ENCODE measurements around the gene CHST7. TPM values are rescaled to one million over a fixed set of nuclear protein-coding genes. Genes with fewer than 3 reads are reported as not detected.

The CHST7 gene
- polyA plus RNA-seq, 2 donors: 0.43 to 1.4 TPM

DNA sequence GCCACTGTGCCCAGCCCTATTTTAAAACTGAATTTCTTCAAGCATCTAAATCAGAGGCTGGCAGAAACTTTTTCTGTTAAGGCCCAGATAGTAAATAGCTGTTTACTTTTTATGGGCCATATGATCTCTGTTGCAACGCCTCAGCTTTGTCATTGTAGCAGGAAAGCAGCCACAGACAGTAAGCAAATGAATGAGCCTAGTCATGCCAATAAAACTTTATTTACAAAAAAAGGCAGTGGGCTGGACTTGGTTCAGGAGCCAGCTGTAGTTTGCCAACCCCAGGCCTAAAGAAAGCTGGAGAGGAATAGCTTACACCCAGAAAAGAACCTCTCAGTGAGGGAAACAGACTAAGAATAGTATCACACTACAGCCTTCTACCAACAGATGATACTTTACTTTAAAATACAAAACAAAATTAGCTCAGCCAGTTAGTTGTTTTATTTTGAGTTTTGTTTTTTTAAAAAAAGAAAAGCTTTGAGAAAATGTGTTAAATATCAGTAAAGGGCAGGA is 25.5 kb downstream of the CHST7 start:
- H3K27ac ChIP-seq (ENCODE audit: low read depth in 2 of 2, low read length in 1 of 2): no peak overlapping the region

DNA sequence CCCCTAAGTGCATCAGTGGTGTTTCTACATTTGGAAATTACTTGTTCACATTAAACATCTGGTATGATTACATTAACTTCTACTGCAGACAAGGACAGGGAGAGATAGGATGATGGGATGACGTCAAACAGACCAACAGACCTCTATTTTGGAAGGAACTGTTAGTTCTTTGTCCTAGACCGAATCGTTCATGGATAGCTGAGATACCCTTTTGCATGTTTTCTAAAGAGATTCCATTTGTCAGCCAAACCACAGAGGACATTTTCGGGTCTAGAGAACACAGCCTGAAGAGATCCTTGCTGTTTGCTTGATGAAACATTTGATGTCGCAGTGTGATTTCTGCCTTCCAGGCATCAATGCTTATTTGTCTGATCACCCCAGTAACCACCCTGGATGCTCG is 27.7 kb downstream of the CHST7 start:
- no peak overlapping the region for H3K27ac ChIP-seq (ENCODE audit: low read depth in 2 of 2, low read length in 1 of 2)

More for the DNA sequence above, 25.5 kb downstream of the CHST7 start:
- Histone ChIP-seq H3K27me3 (ENCODE audit: control insufficient read depth in 1 of 2, insufficient read depth in 2 of 2, low read length in 2 of 2) (no peaks in the 10 kb centered on the region), H3K9me3 (ENCODE audit: control insufficient read depth in 2 of 2, insufficient read depth in 1 of 2, low read depth in 1 of 2, low read length in 1 of 2) (no peaks in the 10 kb centered on the region), H3K4me3 (ENCODE audit: low read depth in 1 of 2, low read length in 2 of 2) (no peak overlapping the region), H3K4me1 (ENCODE audit: control insufficient read depth in 2 of 2, insufficient read depth in 2 of 2, low read length in 1 of 2) (no peaks in the 10 kb centered on the region), H3K36me3 (ENCODE audit: control insufficient read depth in 2 of 2, insufficient read depth in 2 of 2, low read length in 1 of 2) (no peaks in the 10 kb centered on the region)
- 64 to 94% methylated on average over 1 of the region's 1 CpG for WGBS, 2 donors

DNA sequence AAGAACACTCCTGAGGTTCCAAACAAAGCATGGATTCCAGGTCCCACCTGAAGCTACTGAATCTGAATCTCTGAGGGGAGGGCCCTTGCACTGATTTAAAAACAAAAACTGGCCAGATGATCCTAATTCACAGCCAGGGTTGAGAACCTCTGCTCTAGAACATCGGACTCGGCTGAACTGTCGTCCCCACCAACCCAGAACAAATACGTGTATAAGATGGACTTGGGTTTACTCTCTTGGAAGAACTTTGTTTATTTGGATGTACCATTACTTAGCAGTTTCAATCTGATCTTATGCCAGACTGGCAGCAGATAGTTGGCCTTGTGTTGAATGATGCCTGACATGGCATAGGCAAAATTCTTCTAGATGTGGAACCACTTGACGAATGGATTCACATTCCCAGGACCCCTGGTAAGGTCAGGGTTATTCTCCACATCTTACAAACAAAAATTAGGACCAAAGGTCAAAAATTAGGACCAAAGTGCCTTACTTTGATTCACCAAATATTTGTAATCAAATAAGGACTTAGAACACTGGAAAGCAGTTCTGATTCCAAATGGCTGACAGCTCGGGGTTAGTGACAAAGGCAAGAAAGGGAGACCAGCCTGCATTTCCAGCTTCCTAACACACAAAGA is 29.0 kb downstream of the CHST7 start:
- Histone ChIP-seq H3K9me3 (ENCODE audit: control insufficient read depth in 2 of 2, insufficient read depth in 1 of 2, low read depth in 1 of 2, low read length in 1 of 2) (no peaks in the 10 kb centered on the region), H3K4me1 (ENCODE audit: control insufficient read depth in 2 of 2, insufficient read depth in 2 of 2, low read length in 1 of 2) (no peaks in the 10 kb centered on the region), H3K4me3 (ENCODE audit: low read depth in 1 of 2, low read length in 2 of 2) (no peak overlapping the region), H3K27me3 (ENCODE audit: control insufficient read depth in 1 of 2, insufficient read depth in 2 of 2, low read length in 2 of 2) (no peaks in the 10 kb centered on the region), H3K36me3 (ENCODE audit: control insufficient read depth in 2 of 2, insufficient read depth in 2 of 2, low read length in 1 of 2) (no peaks in the 10 kb centered on the region), H3K27ac (ENCODE audit: low read depth in 2 of 2, low read length in 1 of 2) (no peak overlapping the region)
- WGBS, 2 donors: 90 to 94% methylated on average over 6 of the region's 6 CpGs

More for the DNA sequence above, 27.7 kb downstream of the CHST7 start:
- Histone ChIP-seq H3K4me3 (ENCODE audit: low read depth in 1 of 2, low read length in 2 of 2) (no peak overlapping the region), H3K9me3 (ENCODE audit: control insufficient read depth in 2 of 2, insufficient read depth in 1 of 2, low read depth in 1 of 2, low read length in 1 of 2) (no peaks in the 10 kb centered on the region), H3K36me3 (ENCODE audit: control insufficient read depth in 2 of 2, insufficient read depth in 2 of 2, low read length in 1 of 2) (no peaks in the 10 kb centered on the region), H3K4me1 (ENCODE audit: control insufficient read depth in 2 of 2, insufficient read depth in 2 of 2, low read length in 1 of 2) (no peaks in the 10 kb centered on the region), H3K27me3 (ENCODE audit: control insufficient read depth in 1 of 2, insufficient read depth in 2 of 2, low read length in 2 of 2) (no peaks in the 10 kb centered on the region)
- 55 to 76% methylated on average over 6 of the region's 6 CpGs for WGBS, 2 donors

DNA sequence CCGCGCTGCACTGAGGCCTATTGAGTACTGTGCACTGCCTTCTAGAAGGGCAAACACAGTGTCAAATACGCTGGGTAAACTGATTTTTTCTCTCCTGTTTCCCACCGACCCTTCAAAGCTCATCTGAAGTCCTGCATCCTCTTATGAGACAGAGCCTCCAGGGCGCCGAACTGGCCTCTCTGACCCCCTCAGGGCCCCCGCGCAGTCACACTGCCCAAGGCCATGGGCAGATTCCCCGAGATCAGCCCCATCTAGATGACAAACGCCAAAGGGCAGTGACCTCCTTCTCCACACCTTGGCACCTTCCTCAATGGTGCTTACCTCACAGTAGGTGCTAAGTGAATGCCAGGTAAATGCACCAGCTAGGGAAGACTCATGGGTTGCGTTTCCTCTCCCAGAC is 34.4 kb downstream of the CHST7 start:
- Histone ChIP-seq H3K9me3 (ENCODE audit: control insufficient read depth in 2 of 2, insufficient read depth in 1 of 2, low read depth in 1 of 2, low read length in 1 of 2) (no peaks in the 10 kb centered on the region), H3K4me3 (ENCODE audit: low read depth in 1 of 2, low read length in 2 of 2) (no peak overlapping the region), H3K27me3 (ENCODE audit: control insufficient read depth in 1 of 2, insufficient read depth in 2 of 2, low read length in 2 of 2) (no peaks in the 10 kb centered on the region), H3K36me3 (ENCODE audit: control insufficient read depth in 2 of 2, insufficient read depth in 2 of 2, low read length in 1 of 2) (no peaks in the 10 kb centered on the region), H3K4me1 (ENCODE audit: control insufficient read depth in 2 of 2, insufficient read depth in 2 of 2, low read length in 1 of 2) (no peaks in the 10 kb centered on the region), H3K27ac (ENCODE audit: low read depth in 2 of 2, low read length in 1 of 2) (no peak overlapping the region)
- WGBS, 2 donors: 74 to 91% methylated on average over 11 of the region's 11 CpGs

DNA sequence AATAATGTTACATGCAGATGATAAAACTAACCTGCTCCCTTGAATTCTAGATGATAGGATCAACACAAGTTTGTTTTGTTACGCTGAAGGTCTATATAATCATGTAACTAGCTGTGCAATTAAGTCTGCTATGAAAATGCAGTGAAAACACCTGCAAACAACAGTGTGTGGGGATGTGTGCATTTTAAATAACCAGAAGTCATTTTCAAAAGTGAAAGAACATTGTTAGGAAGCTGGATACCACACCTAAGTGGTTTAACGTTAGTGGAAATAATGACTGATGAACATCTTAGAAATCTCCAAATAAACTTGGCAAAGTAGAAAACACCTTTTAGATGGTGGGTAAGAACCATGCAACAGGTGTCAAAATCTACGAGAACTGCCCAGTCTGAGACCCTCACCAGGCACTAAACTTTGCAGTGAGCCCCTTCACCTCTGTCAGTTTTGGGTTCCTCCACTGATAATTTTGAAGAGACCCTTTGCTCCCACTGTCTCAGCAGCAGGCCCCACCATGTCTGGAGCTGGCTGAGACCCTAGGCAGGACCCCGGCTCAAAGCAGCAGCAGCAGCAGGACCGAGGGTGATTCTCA is 36.6 kb downstream of the CHST7 start:
- WGBS, 2 donors: 76 to 83% methylated on average over 5 of the region's 5 CpGs
- no peak overlapping the region for H3K27ac ChIP-seq (ENCODE audit: low read depth in 2 of 2, low read length in 1 of 2)
- H3K4me3 ChIP-seq (ENCODE audit: low read depth in 1 of 2, low read length in 2 of 2): no peak overlapping the region
- H3K36me3 ChIP-seq (ENCODE audit: control insufficient read depth in 2 of 2, insufficient read depth in 2 of 2, low read length in 1 of 2): no peaks in the 10 kb centered on the region
- no peaks in the 10 kb centered on the region for H3K27me3 ChIP-seq (ENCODE audit: control insufficient read depth in 1 of 2, insufficient read depth in 2 of 2, low read length in 2 of 2)
- H3K9me3 ChIP-seq (ENCODE audit: control insufficient read depth in 2 of 2, insufficient read depth in 1 of 2, low read depth in 1 of 2, low read length in 1 of 2): no peaks in the 10 kb centered on the region
- H3K4me1 ChIP-seq (ENCODE audit: control insufficient read depth in 2 of 2, insufficient read depth in 2 of 2, low read length in 1 of 2): no peaks in the 10 kb centered on the region

DNA sequence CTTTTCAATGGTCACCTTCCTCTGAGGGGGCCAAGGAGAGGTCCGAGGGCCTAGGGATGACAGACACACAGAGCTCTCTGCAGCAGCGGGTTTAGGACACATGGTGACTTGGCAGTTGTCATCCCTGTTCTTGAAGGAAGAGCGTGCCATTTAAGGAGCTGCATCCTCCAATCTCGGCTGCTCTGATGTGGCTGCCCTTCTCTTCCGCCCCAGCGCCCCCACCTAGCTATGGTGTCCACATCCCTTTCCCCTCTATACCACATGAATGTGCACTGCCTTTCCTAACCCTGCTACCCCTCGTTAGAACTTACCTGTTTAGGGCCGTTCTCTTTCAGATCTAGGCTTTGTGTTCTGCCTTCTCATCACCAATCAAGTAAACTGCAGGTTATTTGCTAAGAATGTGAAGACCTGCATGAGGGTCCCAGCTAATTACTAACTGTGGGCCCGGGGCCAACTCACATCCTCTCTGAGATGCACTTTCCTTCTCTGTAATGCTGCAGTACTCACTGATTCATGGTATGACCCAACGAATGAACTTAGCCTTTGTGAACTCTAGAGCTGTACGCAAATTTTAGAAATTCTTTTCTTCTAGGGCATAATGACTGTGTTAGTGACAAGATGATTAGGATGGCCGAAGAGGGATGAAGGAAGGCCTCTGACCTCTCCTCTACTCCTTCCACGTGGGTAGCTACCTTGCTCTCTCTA is 38.2 kb downstream of the CHST7 start:
- Histone ChIP-seq H3K27me3 (ENCODE audit: control insufficient read depth in 1 of 2, insufficient read depth in 2 of 2, low read length in 2 of 2) (no peaks in the 10 kb centered on the region), H3K27ac (ENCODE audit: low read depth in 2 of 2, low read length in 1 of 2) (no peak overlapping the region), H3K4me3 (ENCODE audit: low read depth in 1 of 2, low read length in 2 of 2) (no peak overlapping the region), H3K4me1 (ENCODE audit: control insufficient read depth in 2 of 2, insufficient read depth in 2 of 2, low read length in 1 of 2) (no peaks in the 10 kb centered on the region), H3K36me3 (ENCODE audit: control insufficient read depth in 2 of 2, insufficient read depth in 2 of 2, low read length in 1 of 2) (no peaks in the 10 kb centered on the region), H3K9me3 (ENCODE audit: control insufficient read depth in 2 of 2, insufficient read depth in 1 of 2, low read depth in 1 of 2, low read length in 1 of 2) (no peaks in the 10 kb centered on the region)
- WGBS, 2 donors: 76 to 80% methylated on average over 13 of the region's 13 CpGs

DNA sequence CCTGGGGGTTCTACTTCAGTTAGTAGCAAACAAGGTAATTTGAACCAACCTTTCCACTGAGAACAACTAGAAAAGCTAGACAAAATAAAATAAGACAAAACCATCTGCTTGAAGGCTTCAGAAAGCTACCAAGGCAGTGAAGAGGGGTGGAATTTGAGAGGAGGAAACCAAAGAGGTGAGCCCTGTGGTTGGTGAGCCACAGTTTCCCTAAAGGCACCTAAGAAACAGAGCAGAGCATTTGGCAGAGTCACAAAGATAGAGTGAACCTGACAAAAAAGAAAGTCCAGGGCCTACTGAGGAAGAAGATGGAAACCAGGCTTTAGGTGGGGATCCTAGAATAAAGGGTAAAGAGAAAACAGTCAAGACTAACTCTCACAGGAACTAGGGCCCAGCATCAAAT is 44.3 kb downstream of the CHST7 start:
- H3K27me3 ChIP-seq (ENCODE audit: control insufficient read depth in 1 of 2, insufficient read depth in 2 of 2, low read length in 2 of 2): no peaks in the 10 kb centered on the region
- H3K27ac ChIP-seq (ENCODE audit: low read depth in 2 of 2, low read length in 1 of 2): no peak overlapping the region
- H3K4me3 ChIP-seq (ENCODE audit: low read depth in 1 of 2, low read length in 2 of 2): no peak overlapping the region
- H3K36me3 ChIP-seq (ENCODE audit: control insufficient read depth in 2 of 2, insufficient read depth in 2 of 2, low read length in 1 of 2): no peaks in the 10 kb centered on the region
- no peaks in the 10 kb centered on the region for H3K9me3 ChIP-seq (ENCODE audit: control insufficient read depth in 2 of 2, insufficient read depth in 1 of 2, low read depth in 1 of 2, low read length in 1 of 2)
- no peaks in the 10 kb centered on the region for H3K4me1 ChIP-seq (ENCODE audit: control insufficient read depth in 2 of 2, insufficient read depth in 2 of 2, low read length in 1 of 2)

DNA sequence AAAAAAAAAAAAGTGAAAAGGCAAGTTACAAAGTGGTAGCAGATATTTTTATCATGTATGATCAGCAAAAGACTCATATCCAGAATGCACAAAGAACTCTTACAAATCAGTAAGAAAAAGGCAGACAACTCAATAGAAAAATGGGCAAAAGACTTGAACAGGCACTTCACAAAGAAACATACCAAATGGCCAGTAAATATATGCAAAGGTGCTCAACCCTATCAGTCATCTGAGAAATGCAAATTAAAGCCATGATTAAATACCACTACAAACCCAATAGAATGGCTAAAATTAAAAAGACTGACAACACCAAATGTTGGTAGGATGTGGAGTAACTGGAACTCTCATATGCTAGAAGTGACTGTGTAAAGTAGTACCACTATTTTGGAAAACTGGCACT is 45.4 kb downstream of the CHST7 start:
- Histone ChIP-seq H3K27ac (ENCODE audit: low read depth in 2 of 2, low read length in 1 of 2) (no peak overlapping the region), H3K9me3 (ENCODE audit: control insufficient read depth in 2 of 2, insufficient read depth in 1 of 2, low read depth in 1 of 2, low read length in 1 of 2) (no peaks in the 10 kb centered on the region), H3K4me3 (ENCODE audit: low read depth in 1 of 2, low read length in 2 of 2) (no peak overlapping the region), H3K36me3 (ENCODE audit: control insufficient read depth in 2 of 2, insufficient read depth in 2 of 2, low read length in 1 of 2) (no peaks in the 10 kb centered on the region), H3K27me3 (ENCODE audit: control insufficient read depth in 1 of 2, insufficient read depth in 2 of 2, low read length in 2 of 2) (no peaks in the 10 kb centered on the region), H3K4me1 (ENCODE audit: control insufficient read depth in 2 of 2, insufficient read depth in 2 of 2, low read length in 1 of 2) (no peaks in the 10 kb centered on the region)

DNA sequence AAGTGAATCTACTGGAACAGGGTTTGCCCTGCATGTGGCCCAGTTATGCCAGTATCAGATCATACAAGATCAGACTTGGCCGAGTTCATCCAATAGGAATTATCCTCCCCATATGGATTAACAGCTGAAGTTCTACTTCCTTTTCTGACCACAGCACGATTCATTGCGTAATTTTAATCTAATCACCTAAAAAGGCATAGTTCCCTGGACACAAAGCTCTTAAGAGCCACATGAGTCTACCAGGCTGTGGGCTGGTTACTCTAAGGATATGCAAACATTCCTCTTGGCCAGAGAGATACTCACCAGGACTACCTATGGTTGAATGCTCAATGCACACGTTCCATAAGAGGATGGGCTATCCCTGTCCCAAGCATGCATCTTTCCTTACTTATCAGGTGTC is 46.9 kb downstream of the CHST7 start:
- WGBS, 2 donors: 80 to 86% methylated on average over 4 of the region's 4 CpGs
- Histone ChIP-seq H3K4me1 (ENCODE audit: control insufficient read depth in 2 of 2, insufficient read depth in 2 of 2, low read length in 1 of 2) (no peaks in the 10 kb centered on the region), H3K27ac (ENCODE audit: low read depth in 2 of 2, low read length in 1 of 2) (no peak overlapping the region), H3K9me3 (ENCODE audit: control insufficient read depth in 2 of 2, insufficient read depth in 1 of 2, low read depth in 1 of 2, low read length in 1 of 2) (no peaks in the 10 kb centered on the region), H3K27me3 (ENCODE audit: control insufficient read depth in 1 of 2, insufficient read depth in 2 of 2, low read length in 2 of 2) (no peaks in the 10 kb centered on the region), H3K4me3 (ENCODE audit: low read depth in 1 of 2, low read length in 2 of 2) (no peak overlapping the region), H3K36me3 (ENCODE audit: control insufficient read depth in 2 of 2, insufficient read depth in 2 of 2, low read length in 1 of 2) (no peaks in the 10 kb centered on the region)

All from esophagus (tissue), 2 donors.